Fibroblast of pulmonary artery (primary cell): ENCODE results near the gene PBX2.
"Not testable (repeated sequence)": the region's sequence is repeated elsewhere in the genome, so short reads cannot be mapped to it uniquely, and the experiment has no call there.

Source experiments
- DNase-seq: peaks from one replicate; pipeline ENCODE4 v3.0.0-alpha.2; 2010; ENCODE audit warnings: low read depth
- H3K4me3 ChIP-seq: replicated peaks from 2 replicates; pipeline ENCODE4 v1.5.1; 2011; ENCODE audit warnings: low read depth, mild to moderate bottlenecking, control low read depth, low read length, moderate library complexity
- CTCF ChIP-seq: IDR thresholded peaks from 2 replicates; pipeline ENCODE4 v1.5.1; 2011; ENCODE audit warnings: mild to moderate bottlenecking, control low read depth, low read length, inconsistent platforms; ENCODE audit errors: missing control alignments

The PBX2 gene

GRCh38 chr6:32146287-32146686 is 43.7 kb downstream of the PBX2 start:
- DNase-seq, result no peak
- TF ChIP-seq CTCF, result no peak
- no peak overlapping the region for H3K4me3 ChIP-seq

GRCh38 chr6:32144238-32144637 is 45.8 kb downstream of the PBX2 start:
- DNase-seq, H3K4me3 ChIP-seq: not testable (repeated sequence)

- H3K4me3 ChIP-seq, result no peak overlapping the region
- DNase-seq, result no peak
- no peak for TF ChIP-seq CTCF
These were observed 49.5 kb downstream of the PBX2 start for GRCh38 chr6:32140420-32141046.

GRCh38 chr6:32139590-32139989 is 50.4 kb downstream of the PBX2 start:
- no peak for DNase-seq
- H3K4me3 ChIP-seq, result no peak overlapping the region
- no peak for TF ChIP-seq CTCF

GRCh38 chr6:32137454-32137853 is 52.5 kb downstream of the PBX2 start:
- TF ChIP-seq CTCF, result no peak
- no peak overlapping the region for H3K4me3 ChIP-seq
- no peak for DNase-seq
